AG04449 (cell line): ENCODE data around the gene PMEPA1.

ENCODE experiments used
- CTCF ChIA-PET: fragments of 350-600 bp; formaldehyde crosslinking; extraction: SDS; loops from one replicate; lab custom pipeline; 2021; ENCODE audit warnings: antibody characterized with exemption; lab: Yijun Ruan, JAX
- POLR2A ChIA-PET: fragments of 400-600, 350-600 bp; formaldehyde crosslinking; extraction: SDS; loops from one replicate; lab custom pipeline; 2020; ENCODE audit warnings: antibody characterized with exemption, inconsistent platforms; lab: Yijun Ruan, JAX
- DNase-seq: peaks from one replicate; pipeline ENCODE4 v3.0.0-alpha.2; 2010; ENCODE audit warnings: low read depth, low spot score
- H3K4me3 ChIP-seq: 2 replicates; pipeline ENCODE4 v1.5.1; 2011; ENCODE audit warnings: low read depth, mild to moderate bottlenecking, control low read depth, low read length
- TF ChIP-seq, protein P1 (sequence below): IDR thresholded peaks from one replicate; pipeline ENCODE4 v1.5.1; 2011; ENCODE audit warnings: mild to moderate bottlenecking, moderate library complexity, low read length, control low read depth, inconsistent platforms; ENCODE audit not compliant: insufficient read depth; ENCODE audit errors: missing control alignments

PMEPA1 gene

GRCh38 chr20:57711311-57711712 is 1.5 kb upstream of the PMEPA1 start:
- TF ChIP-seq, protein P1, sequence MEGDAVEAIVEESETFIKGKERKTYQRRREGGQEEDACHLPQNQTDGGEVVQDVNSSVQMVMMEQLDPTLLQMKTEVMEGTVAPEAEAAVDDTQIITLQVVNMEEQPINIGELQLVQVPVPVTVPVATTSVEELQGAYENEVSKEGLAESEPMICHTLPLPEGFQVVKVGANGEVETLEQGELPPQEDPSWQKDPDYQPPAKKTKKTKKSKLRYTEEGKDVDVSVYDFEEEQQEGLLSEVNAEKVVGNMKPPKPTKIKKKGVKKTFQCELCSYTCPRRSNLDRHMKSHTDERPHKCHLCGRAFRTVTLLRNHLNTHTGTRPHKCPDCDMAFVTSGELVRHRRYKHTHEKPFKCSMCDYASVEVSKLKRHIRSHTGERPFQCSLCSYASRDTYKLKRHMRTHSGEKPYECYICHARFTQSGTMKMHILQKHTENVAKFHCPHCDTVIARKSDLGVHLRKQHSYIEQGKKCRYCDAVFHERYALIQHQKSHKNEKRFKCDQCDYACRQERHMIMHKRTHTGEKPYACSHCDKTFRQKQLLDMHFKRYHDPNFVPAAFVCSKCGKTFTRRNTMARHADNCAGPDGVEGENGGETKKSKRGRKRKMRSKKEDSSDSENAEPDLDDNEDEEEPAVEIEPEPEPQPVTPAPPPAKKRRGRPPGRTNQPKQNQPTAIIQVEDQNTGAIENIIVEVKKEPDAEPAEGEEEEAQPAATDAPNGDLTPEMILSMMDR, result no peak
- H3K4me3 ChIP-seq, result no peak overlapping the region
- ChIA-PET POLR2A (interaction anchor here (0.5 to 2.6 kb wide), 3 partner anchors 13 to 1351 kb away, joined by 3 to 14 read pairs (median 3); no protein-coding TSS in a partner anchor), CTCF (interaction anchor here (0.8 to 1.9 kb wide), 2 partner anchors 370 to 376 kb away, joined by 3 to 5 read pairs; no protein-coding TSS in a partner anchor)
- DNase-seq, result no peak

GRCh38 chr20:57710841-57711240 is 1.0 kb upstream of the PMEPA1 start:
- H3K4me3 ChIP-seq, result peak overlapping the region; percentile 75
- TF ChIP-seq, protein P1, result no peak
- CTCF ChIA-PET, result interaction anchor here (0.8 to 1.9 kb wide), 2 partner anchors 370 to 376 kb away, joined by 3 to 5 read pairs; no protein-coding TSS in a partner anchor
- DNase-seq, result no peak
- POLR2A ChIA-PET, result interaction anchor here (0.5 to 2.6 kb wide), 4 partner anchors 8 to 1351 kb away, joined by 3 to 14 read pairs (median 3); no protein-coding TSS in a partner anchor

GRCh38 chr20:57708694-57709673 is 831 bp downstream of the PMEPA1 start:
- H3K4me3 ChIP-seq, result peak overlapping the region; percentile 75
- ChIA-PET POLR2A (interaction anchor here (0.7 to 2.6 kb wide), 2 partner anchors 11 kb away, joined by 3 to 14 read pairs; no protein-coding TSS in a partner anchor), CTCF (interaction anchor here (1.3 to 2.7 kb wide), 3 partner anchors 9 to 54 kb away, joined by 4 to 8 read pairs (median 6); no protein-coding TSS in a partner anchor)
- no peak for DNase-seq
- TF ChIP-seq, protein P1, result no peak

DNA sequence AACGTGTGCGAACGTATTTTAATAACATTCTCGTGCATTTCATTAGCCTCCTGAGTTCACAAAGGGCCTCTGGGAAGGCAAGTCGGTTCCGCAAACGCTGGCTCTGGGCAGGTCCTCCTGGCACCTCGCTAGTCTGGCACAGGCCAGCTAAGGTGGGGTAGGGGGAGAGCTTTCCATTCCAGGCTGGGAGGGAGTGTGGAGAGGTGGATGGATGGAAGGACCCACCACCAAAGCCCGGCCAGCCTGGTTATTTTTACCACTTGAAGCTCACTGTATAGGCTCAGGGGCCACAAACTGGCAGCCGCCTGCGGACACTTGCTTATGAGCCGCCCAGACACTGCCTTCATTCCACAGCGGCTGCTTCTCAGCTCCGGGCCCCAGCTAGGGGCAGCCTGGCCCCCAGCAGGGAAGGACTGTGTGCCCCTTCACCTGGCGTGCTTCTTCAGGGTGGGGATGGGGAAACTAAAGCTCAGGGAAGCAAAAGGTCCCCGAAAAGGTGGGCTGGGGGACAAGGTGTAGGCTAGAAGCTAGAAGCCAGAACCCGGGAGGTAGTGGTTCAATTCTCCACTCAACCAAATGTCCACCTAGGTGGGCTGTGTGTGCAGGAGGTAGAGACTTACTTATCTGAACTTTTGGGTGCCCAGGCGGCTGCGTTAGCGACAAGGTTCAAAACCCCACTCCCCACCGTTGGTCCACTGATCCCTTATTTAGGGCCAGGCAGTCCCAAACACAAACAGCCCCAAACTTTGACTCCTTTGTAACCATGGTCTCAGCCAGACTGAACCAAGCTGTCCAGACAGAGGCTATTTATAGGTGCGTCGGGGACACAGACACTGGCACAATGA is 1.7 kb downstream of the PMEPA1 start:
- CTCF ChIA-PET, result interaction anchor here (1.3 to 2.7 kb wide), 3 partner anchors 8 to 53 kb away, joined by 4 to 8 read pairs (median 6); no protein-coding TSS in a partner anchor
- TF ChIP-seq, protein P1, result no peak
- H3K4me3 ChIP-seq, result peak overlapping the region; percentile 75
- POLR2A ChIA-PET, result interaction anchor here (0.7 kb wide), 1 partner anchor 10 kb away, joined by 3 read pairs; no protein-coding TSS in a partner anchor
- no peak for DNase-seq

- TF ChIP-seq, protein P1, result no peak
- POLR2A ChIA-PET, result no interaction called here
- CTCF ChIA-PET, result interaction anchor here (1.3 to 2.7 kb wide), 3 partner anchors 8 to 52 kb away, joined by 4 to 8 read pairs (median 6); no protein-coding TSS in a partner anchor
- no peak for DNase-seq
- H3K4me3 ChIP-seq, result no peak overlapping the region
Measured at GRCh38 chr20:57707320-57707719, 2.5 kb downstream of the PMEPA1 start.
